OCI-M2 (cell line): Measurements from ENCODE around the gene CNTRL.
"Not testable (repeated sequence)": the region's sequence is repeated elsewhere in the genome, so short reads cannot be mapped to it uniquely, and the experiment has no call there.

Experiments
- DNase-seq: peaks from one replicate; lab custom pipeline; 2025; ENCODE audit not compliant: unreplicated experiment; lab: John Stamatoyannopoulos, UW

CNTRL gene, protein sequence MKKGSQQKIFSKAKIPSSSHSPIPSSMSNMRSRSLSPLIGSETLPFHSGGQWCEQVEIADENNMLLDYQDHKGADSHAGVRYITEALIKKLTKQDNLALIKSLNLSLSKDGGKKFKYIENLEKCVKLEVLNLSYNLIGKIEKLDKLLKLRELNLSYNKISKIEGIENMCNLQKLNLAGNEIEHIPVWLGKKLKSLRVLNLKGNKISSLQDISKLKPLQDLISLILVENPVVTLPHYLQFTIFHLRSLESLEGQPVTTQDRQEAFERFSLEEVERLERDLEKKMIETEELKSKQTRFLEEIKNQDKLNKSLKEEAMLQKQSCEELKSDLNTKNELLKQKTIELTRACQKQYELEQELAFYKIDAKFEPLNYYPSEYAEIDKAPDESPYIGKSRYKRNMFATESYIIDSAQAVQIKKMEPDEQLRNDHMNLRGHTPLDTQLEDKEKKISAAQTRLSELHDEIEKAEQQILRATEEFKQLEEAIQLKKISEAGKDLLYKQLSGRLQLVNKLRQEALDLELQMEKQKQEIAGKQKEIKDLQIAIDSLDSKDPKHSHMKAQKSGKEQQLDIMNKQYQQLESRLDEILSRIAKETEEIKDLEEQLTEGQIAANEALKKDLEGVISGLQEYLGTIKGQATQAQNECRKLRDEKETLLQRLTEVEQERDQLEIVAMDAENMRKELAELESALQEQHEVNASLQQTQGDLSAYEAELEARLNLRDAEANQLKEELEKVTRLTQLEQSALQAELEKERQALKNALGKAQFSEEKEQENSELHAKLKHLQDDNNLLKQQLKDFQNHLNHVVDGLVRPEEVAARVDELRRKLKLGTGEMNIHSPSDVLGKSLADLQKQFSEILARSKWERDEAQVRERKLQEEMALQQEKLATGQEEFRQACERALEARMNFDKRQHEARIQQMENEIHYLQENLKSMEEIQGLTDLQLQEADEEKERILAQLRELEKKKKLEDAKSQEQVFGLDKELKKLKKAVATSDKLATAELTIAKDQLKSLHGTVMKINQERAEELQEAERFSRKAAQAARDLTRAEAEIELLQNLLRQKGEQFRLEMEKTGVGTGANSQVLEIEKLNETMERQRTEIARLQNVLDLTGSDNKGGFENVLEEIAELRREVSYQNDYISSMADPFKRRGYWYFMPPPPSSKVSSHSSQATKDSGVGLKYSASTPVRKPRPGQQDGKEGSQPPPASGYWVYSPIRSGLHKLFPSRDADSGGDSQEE (N-terminal part only)

DNA sequence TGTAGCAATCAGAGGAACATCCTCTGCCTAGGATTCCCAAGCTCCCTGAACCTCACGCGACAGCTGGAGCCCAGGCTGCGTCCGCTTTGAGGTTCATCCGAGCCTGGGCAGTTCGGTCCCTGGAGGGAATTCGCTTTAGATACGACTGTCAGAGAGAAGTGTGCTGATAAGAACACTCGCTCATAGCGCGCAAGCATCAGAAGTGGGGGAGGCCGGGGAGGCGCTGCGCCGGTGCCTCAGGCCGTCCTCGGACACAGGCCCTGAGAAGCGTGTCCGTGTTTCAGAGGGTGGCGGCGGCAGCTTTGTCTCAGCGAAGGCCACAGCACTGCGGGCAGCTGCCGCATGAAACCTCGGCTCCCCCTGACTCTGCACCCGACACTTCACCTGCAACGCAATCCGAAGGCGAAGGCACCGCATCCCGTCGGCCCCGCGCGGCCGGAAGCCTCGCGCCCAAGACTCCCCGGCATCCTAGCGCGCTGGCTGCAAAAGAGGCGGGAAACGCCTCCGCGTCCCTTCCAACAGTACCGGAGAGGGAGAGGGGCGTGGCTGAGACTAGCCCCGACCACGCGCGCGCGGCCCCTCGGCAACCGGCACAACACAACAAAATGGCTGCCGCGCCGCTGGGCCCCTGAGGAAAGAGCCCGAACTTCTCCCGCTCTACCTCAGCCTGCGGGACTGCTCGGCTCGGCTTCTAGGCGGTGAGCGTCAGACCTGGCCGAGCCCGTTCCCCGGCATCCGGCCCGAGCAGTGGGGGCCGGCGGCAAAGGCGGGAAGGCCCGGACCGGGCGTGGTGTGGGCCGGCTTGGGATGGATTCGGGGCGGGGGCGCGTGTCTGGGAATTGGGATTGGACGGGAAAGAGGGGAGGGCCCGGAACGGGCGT is at the start of gene CNTRL:
TSS of gene CNTRL (plus strand) at position 586 of the 881 bp plus-strand sequence. CDS start 13,372 bp downstream, outside the sequence.
- DNase-seq = peak; percentile 83

DNA sequence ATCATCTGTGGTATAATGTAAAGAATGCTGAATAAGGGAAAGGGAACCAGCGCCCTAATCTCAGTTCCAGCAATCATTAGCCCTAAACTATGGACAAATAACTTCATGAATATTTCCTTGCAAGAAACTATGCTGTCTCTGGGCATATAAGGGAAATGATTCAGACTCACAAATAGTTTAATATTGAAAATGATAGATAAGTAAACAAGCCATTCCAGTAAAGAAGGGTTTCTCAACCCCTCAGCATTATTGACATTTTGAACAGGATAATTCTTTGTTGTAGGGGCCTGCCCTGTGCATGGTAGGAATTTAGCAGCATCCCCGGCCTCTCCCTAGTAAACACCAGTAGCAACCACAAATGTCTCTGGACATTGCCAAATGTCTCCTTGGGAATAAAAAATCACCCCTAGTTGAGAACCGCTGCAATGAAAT is 48.5 kb upstream of the CNTRL start:
- no peak for DNase-seq

DNA sequence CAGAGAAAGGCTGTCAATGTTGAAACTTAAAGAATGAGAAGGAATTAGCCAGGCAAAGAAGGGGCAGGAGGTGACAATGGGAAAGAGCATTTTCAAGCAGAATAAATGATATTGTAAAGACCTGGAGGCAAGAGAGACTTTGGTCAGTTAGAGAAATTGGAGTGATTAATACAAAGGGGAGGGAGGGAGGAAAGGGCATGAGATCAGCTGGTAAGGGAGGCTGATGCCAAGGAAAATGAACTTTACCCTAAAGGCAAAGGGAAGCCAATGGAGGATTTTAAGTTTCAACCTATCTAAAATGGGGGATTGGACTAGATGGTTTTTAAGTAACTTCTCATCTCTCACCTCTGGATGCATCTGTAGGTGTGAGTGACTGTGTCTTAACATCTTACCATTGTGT is 48.0 kb upstream of the CNTRL start:
- no peak for DNase-seq

DNA sequence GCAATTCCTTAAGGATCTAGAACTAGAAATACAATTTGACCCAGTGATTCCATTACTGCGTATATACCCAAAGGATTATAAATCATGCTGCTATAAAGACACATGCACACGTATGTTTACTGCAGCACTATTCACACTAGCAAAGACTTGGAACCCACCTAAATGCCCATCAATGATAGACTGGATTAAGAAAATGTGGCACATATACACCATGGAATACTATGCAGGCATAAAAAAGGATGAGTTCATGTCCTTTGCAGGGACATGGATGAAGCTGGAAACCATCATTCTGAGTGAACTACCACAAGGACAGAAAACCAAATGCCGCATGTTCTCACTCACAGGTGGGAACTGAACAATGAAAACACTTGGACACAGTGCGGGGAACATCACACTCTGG is 46.5 kb upstream of the CNTRL start:
- not testable (repeated sequence) for DNase-seq

DNA sequence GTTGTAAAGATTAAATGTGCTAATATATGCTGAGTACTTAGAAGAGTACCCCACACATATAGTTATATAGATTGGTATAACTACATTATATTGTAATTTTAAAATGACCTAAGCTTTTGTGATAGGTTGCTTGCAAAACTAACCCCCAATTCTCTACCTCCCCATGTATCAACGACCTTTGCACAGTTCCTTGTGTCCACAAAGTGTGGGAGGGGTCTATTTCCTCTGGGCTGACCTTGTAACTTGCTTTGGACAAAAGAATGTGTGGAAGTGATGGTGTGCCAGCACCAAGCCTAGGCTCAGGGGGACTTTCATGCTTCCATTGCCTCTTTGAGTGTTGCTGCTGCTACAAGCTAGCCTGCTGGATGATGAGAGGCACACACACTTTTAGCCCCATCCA is 45.3 kb upstream of the CNTRL start:
- no peak for DNase-seq

DNA sequence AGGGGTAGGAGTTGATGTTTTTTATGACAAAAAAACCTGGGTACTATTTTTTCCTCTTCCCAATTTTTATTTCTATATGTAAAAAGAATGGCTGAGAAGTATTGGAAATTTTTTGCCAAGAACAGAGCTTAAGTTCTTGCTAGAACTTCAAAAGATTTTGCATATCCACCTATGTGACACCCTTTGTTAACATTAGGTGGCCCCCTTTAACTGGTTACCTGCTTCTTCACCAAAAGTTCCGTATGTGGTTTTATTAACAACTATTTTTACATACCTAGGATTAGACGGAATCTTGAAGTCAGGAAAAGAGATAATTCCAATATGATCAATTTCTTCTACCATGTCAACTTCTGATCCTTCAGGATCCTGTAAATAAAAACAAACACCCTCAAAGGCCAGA is 40.2 kb upstream of the CNTRL start:
- no peak for DNase-seq

DNA sequence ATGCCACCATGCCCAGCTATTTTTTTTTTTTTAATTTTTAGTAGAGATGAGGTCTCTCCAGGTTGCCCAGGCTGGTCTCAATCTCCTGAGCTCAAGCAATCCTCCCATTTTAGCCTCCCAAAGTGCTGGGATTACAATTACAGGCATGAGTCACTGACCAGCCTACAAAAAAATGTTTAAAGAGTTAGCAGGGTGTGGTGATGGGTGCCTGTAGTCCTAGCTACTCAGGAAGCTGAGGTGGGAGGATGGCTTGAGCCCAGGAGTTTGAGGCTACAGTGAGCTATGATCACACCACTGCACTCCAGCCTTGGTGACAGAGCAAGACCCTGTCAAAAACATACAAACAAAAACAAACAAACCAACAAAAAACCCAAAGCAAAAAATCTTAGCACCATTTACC is 39.0 kb upstream of the CNTRL start:
- DNase-seq = not testable (repeated sequence)

DNA sequence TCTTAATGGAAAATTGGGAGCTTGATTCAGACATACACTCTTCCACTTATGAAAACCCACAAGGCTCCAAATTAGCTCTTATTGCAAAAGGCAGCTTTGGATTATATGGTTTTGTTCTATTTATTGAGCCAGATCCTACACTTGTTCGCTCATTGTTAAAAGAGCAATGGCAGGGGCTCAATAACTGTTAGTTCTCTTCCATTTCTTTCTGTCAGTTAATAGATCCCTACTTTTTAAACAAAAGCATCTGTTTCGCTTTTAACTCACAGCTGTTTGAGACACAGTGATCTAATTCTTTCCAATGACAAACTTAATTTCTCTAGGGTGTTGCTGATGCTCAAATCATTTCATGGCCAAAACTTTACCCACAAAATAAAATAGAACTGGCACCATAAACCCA is 36.4 kb upstream of the CNTRL start:
- no peak for DNase-seq

DNA sequence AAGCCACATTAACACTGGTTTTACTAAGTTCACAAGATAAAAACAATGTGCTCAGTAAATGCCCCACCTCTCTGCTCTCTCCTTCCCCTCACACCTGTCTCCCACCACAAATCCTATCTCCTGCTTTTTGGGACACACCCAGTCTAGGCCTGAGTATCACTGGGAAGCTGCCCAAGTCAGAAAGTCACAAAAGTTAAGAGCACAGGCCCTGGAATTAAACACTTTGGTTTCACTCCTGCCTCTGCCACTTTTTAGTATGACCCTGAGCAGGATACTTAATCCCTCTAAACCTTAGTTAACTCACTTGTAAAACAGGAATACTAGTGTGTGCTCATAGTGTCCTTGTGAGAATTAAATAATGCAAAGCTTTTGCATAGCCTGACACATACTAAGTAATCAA is 36.0 kb upstream of the CNTRL start:
- no peak for DNase-seq

DNA sequence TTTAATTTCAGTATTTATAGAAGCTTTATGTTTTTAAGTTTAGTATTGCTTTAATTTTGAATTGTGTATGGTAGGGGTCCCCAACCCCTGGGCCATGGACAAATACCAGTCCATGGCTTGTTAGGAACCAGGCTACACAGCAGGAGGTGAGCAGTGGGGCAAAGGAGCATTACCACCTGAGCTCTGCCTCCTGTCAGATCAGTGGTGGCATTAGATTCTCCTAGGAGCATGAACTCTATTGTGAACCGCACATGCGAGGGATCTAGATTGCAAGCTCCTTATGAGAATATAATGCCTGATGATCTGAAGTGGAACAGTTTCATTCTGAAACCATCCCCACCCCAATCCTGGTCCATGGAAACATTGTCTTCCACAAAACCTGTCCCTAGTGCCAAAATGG is 26.6 kb upstream of the CNTRL start:
- no peak for DNase-seq

DNA sequence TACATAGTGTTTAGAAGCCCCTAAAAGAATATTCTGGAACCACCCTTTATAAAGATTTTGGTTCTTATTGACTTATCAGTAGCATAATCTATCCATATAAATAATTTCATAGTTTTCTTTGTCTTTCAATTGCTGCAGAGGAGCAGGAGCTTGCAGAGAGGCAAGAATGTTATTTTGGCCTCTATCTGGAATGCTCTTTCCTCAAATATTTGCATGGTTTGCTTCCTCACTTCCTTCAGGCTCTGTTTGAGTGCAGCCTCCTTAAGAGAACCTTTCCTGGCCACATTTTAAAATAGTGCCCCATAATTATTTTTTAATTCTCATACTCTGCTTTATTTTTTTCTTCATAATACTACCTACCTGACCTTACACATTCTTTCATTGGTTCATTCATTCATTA is 26.1 kb upstream of the CNTRL start:
- DNase-seq = no peak

DNA sequence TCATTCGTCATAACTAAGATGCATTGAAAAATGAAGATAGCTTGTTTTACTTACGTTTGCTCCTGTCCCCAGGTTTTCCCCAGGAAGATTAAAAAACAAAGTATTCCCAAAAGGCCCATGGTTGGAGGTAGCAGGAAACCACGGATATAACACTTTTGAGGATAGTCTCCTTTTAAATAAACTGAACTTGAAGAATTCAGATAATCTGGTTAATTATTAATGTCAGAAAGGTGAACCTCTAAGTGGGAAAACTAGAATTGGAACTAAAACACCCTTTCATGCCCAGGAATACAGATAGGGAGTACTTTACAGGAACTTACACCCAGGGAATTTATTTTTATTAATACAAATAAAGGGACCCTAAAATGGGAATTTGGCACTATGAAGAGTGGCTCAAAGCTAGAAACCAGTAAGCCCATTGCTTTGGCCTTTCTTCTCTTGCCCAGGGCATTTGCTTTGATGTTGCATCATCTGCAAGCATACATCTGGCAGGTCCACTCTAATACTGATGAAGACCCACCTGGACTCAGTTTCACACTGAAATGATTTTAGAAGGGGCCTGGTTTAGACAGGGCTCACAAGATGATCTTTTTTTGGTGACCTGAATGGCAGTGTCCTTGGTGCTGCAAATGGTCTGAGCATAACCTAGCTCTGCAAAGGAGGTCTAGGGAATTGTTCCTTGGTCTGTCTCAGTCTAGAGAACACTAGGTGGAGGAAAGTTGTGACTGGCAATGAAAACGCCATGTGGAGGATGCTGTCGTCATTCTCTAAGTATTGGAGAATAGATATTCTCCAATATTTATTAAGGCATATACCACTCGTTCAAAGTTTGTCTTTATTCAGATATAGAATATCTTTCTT is 24.4 kb upstream of the CNTRL start, which contains the start of gene C5:
TSS of gene C5 (minus strand) at position 148 of the 861 bp plus-strand sequence. CDS start at position 119, 29 bp downstream.
- no peak for DNase-seq

DNA sequence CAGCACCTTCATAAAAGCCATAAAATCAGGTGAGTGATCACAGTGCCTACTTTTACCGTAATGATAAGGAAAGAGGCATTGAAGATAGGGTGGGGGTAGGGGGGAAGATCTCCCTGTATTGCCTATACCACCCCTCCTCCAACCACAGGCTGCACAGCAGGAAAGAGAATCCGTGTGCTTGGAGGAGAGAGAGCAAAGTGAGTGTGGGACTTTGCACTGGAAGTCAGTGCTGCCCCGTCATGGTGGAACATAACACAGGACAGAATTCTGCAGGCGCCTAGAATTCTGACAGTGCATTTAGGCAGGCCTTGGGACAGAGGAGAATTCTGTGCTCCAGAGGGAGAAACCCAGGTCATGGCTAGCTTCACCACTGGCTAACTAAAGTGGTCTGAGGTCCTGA is 21.2 kb upstream of the CNTRL start:
- DNase-seq = no peak

DNA sequence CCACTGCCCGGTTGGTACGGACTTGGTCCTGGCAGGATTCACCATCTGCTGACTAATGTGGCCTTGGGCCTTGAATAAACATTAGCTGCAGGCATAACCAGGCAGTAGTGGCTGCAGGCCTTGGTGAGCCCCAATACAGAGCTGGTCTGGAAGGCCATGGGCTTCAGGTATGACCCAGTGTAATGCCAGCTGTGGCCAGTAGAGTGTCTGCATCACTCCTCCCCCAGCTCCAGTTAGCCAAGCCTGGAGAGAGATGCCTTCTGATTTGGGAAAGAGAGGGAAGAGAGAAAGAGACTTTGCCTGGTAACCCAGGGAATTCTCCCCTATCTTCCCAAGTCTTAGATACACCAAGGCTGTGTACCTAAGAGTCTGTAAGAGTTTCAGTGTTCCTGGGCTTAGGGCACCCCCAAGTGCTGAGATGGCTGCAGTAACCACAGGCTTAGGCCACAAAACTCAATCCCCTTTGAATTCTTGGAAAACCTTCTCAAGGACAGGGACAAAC is 19.1 kb upstream of the CNTRL start:
- DNase-seq = no peak

DNA sequence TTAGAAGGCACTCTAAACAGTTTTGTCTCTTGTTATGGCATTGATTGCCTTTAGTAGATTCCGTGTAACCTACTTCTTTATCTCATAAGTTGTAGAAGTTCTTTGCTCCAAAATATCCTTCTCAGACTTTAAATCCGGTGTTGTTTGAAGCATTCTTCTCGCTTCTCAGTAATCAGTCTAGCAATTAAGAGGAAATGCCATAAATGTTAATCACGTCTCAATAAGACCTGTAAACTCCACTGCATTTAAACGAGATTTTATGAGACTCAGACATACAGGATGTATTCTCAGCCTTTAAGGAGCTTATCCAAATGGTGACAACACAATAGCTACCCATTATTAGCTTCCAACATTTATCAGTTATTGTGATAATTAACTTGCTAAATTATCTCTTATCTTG is 16.9 kb upstream of the CNTRL start:
- no peak for DNase-seq

DNA sequence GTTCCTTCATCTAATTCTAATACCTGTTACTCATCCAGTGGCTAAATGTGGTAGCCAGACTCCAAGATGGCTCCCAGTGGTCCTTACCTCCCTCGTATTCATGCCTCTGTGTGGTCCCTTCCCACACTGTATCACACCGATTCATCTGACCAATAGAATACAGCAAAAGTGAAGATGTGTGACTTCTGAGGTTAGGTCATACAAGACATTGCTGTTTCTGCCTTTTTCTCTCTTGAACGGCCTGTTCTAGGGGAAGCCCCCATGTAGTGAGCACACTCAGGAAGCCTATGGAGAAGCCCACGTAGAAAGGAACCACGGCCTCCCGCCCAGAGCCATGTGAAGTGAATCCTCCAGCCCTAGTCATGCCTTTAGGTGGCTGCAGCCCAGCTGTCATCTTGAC is 15.2 kb upstream of the CNTRL start:
- DNase-seq = no peak

DNA sequence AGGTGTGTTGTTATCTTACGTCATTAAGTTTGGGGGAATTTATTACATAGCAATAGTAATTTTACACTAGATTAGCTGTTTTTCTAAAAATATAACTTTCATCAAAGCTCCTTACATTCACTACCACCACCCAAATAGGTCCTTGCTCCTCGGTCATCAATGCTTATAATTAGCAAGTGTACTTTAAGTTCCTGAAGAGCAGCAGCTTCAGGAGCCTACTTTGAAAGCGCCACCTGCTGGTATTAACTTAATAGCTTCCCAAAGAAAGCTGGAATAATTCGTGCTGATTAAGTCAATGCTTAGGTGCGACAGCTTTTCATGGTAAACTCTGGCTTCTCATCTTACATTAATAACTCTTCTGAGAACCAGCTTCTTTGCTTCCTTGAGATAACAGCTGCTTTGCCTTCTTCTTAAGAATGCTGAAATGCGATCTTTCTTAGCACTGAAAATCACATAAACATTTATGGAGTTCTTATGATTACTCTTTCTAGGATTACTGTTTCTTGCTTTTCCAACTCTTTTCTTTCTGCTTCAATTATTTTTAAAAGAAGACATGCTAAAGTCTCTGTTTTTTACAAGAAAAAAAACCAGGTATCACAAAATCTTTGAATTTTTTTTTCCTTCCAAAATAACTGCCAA is 14.6 kb upstream of the CNTRL start:
- DNase-seq = no peak

DNA sequence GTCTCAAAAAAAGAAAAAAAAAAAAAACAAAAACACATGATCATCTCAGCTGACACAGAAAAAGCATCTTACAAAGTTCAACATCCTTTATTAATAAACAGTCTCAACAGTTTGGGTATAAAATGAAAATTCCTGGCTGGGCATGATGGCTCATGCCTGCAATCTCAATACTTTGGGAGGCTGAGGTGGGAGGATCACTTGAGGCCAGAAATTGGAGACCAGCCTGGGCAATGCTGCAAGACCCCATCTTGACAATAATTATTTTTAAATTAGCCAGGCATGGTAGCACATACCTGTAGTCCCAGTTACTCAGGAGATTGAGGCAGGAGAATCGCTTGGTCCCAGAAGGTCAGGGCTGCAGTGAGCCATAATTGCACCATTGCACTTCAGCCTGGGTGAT is 7.9 kb upstream of the CNTRL start:
- no peak for DNase-seq

DNA sequence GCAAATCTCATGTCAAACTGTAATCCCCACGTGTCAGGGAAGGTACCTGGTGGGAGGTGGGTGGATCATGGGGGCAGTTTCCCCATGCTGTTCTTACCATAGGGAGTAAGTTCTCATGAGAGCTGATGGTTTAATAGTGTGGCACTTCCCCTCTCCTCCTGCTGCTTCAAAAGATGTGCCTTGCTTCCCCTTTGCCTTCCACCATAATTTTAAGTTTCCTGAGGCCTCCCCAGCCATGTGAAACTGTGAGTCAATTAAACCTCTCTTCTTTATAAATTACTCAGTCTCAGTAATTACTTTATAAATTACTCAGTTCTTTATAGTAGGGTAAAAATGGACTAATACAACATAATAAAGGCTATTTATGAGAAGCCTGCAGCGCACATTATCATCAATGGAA is 7.1 kb upstream of the CNTRL start:
- no peak for DNase-seq
